H1 (cell line): ENCODE results near the gene SEC63.

ENCODE experiments used
- CBX8 ChIP-seq: fragments of 300-800, 300-1000 bp; sonication (generic); IDR thresholded peaks from 2 replicates; pipeline ENCODE4 v1.7.1; 2016; ENCODE audit warnings: low read depth, low read length, borderline replicate concordance
- CREB1 ChIP-seq: IDR thresholded peaks from 2 replicates; pipeline ENCODE4 v1.6.1; 2012; ENCODE audit warnings: inconsistent platforms
- CTCF ChIP-seq, 3 experiments: IDR thresholded peaks; 1 replicate in 2 of 3; 2 replicates in 1 of 3; pipeline versions ENCODE4 v1.5.1 to v1.6.1; 2011; ENCODE audit warnings: low read length in 3 of 3, mild to moderate bottlenecking in 3 of 3, inconsistent platforms in 2 of 3, low read depth in 1 of 3, moderate library complexity in 1 of 3; ENCODE audit not compliant: insufficient read depth in 1 of 3; ENCODE audit errors: control extremely low read depth in 1 of 3
- EP300 ChIP-seq, 2 experiments: IDR thresholded peaks; 1 replicate in 1 of 2; 2 replicates in 1 of 2; pipeline ENCODE4 v1.6.1; 2011 to 2012; ENCODE audit warnings: low read depth in 2 of 2, low read length in 2 of 2, mild to moderate bottlenecking in 2 of 2, borderline replicate concordance in 1 of 2, inconsistent platforms in 1 of 2, moderate library complexity in 1 of 2
- EZH2 ChIP-seq: fragments of 200-600 bp; sonication (generic); IDR thresholded peaks from 2 replicates; pipeline ENCODE4 v1.7.1; 2012; ENCODE audit warnings: low read depth, mild to moderate bottlenecking, moderate library complexity, low read length, inconsistent platforms; ENCODE audit not compliant: severe bottlenecking
- JUND ChIP-seq: IDR thresholded peaks from 2 replicates; pipeline ENCODE4 v1.6.1; 2011; ENCODE audit warnings: mild to moderate bottlenecking, improper control_type of control experiment, low read length
- POLR2A ChIP-seq, 2 experiments: IDR thresholded peaks; 1 replicate in 1 of 2; 2 replicates in 1 of 2; pipeline ENCODE4 v1.6.1; 2011; ENCODE audit warnings: low read depth in 2 of 2, low read length in 2 of 2, mild to moderate bottlenecking in 2 of 2; ENCODE audit errors: control extremely low read depth in 1 of 2
- POLR2AphosphoS5 ChIP-seq: IDR thresholded peaks from 2 replicates; pipeline ENCODE4 v1.6.1; 2011; ENCODE audit warnings: low read depth, low read length
- RXRA ChIP-seq: IDR thresholded peaks from 2 replicates; pipeline ENCODE4 v1.6.1; 2011; ENCODE audit warnings: low read depth, mild to moderate bottlenecking, low read length, moderate library complexity; ENCODE audit not compliant: insufficient read depth
- SRF ChIP-seq: IDR thresholded peaks from 2 replicates; pipeline ENCODE4 v1.6.1; 2011; ENCODE audit warnings: mild to moderate bottlenecking, low read depth, low read length, moderate library complexity
- TF ChIP-seq, protein P1 (sequence below): IDR thresholded peaks from 2 replicates; pipeline ENCODE4 v1.6.1; 2011; ENCODE audit warnings: low read length, improper control_type of control experiment
- TF ChIP-seq, protein P2 (sequence below): IDR thresholded peaks from 2 replicates; pipeline ENCODE4 v1.6.1; 2012; ENCODE audit warnings: inconsistent platforms

- no peak for TF ChIP-seq EP300 (IDR thresholded peaks at IDR 0.05; ENCODE audit: borderline replicate concordance in 1 of 2, low read depth in 2 of 2, low read length in 2 of 2)
- TF ChIP-seq POLR2A (IDR thresholded peaks at IDR 0.05; ENCODE audit: control extremely low read depth in 1 of 2, low read depth in 2 of 2, low read length in 2 of 2) = no peak
- TF ChIP-seq, protein P1, sequence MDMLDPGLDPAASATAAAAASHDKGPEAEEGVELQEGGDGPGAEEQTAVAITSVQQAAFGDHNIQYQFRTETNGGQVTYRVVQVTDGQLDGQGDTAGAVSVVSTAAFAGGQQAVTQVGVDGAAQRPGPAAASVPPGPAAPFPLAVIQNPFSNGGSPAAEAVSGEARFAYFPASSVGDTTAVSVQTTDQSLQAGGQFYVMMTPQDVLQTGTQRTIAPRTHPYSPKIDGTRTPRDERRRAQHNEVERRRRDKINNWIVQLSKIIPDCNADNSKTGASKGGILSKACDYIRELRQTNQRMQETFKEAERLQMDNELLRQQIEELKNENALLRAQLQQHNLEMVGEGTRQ = no peak
- no peak for TF ChIP-seq CBX8
- no peak for TF ChIP-seq POLR2AphosphoS5
- TF ChIP-seq CTCF (IDR thresholded peaks at IDR 0.05; ENCODE audit: control extremely low read depth in 1 of 3, insufficient read depth in 1 of 3, low read depth in 1 of 3, low read length in 3 of 3) = no peak
- no peak for TF ChIP-seq CREB1
- no peak for TF ChIP-seq RXRA
- no peak for TF ChIP-seq EZH2
- TF ChIP-seq, protein P2, sequence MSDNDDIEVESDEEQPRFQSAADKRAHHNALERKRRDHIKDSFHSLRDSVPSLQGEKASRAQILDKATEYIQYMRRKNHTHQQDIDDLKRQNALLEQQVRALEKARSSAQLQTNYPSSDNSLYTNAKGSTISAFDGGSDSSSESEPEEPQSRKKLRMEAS = no peak
- TF ChIP-seq SRF = no peak
- TF ChIP-seq JUND = no peak
Measured at GRCh38 chr6:107942142-107942541, 15.9 kb downstream of the SEC63 start.
